Occipital lobe (tissue), 2 donors: ENCODE results near the gene MYO1A. TPM values are rescaled to one million over a fixed set of nuclear protein-coding genes. Genes with fewer than 3 reads are reported as not detected.
"Not testable (repeated sequence)": the region's sequence is repeated elsewhere in the genome, so short reads cannot be mapped to it uniquely, and the experiment has no call there.

Source experiments
- DNase-seq: peaks from one replicate; lab custom pipeline; 2025; lab: John Stamatoyannopoulos, UW
- total RNA-seq: library from RNA; depleted of rRNA; stranded (reverse); fragments of >200 nt; gene quantifications from one replicate; pipeline ENCODE4 v1.2.3, GENCODE V29; 2014

Gene MYO1A
- total RNA-seq, 1 donor from 2014 or later: not detected

- no peak for DNase-seq
Measured at GRCh38 chr12:57087691-57088353, 37.9 kb upstream of the MYO1A start.

- peak; percentile 56 for DNase-seq
Measured at GRCh38 chr12:57087010-57087690, 37.2 kb upstream of the MYO1A start.

DNA sequence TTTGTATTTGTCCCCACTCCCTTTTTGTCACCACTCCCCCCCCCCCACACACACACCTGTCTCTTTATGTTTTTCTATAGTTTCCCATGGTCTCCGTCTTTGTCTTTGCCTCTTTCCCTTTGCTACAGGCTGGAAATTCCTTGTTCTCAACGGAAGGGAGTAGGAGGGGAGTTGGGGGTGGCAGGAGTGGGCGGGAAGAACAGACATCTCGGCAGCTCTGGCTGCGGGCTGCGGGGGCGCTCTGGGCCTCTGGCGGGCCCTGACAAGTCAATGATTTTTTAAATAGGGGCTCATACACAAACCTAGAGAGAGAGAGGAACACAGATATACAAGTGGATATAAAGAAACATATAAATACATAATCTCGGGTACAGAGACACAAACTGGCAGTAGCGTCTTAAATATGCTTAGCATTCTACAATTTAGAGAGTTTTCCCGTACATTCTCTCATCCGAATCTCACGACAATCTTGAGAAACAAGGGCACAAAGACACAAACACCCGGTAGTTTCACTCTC, 36.6 kb upstream of the MYO1A start:
- DNase-seq: peak; percentile 40

GRCh38 chr12:57085999-57086492, 36.1 kb upstream of the MYO1A start:
- DNase-seq: no peak

DNA sequence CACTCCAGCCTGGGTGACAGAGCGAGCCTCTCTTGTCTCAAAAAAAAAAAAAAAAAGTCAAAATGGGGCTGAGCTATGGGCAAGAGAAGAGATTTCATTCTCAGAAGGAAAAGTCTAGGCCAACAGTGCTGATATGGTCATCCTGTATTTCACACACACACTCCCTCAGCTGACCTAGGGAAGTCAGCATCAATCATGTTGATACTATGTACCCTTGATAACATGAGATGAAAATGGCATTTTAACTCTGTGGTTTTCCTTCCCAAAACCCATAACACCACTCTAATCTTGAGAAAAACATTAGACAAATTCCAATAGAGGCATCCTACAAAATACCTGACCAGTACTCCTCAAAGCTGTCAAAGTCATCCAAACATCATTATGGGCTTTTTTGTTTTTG, 30.9 kb upstream of the MYO1A start:
- DNase-seq: no peak

- DNase-seq: no peak
Measured at GRCh38 chr12:57079821-57080220, 29.9 kb upstream of the MYO1A start.

DNA sequence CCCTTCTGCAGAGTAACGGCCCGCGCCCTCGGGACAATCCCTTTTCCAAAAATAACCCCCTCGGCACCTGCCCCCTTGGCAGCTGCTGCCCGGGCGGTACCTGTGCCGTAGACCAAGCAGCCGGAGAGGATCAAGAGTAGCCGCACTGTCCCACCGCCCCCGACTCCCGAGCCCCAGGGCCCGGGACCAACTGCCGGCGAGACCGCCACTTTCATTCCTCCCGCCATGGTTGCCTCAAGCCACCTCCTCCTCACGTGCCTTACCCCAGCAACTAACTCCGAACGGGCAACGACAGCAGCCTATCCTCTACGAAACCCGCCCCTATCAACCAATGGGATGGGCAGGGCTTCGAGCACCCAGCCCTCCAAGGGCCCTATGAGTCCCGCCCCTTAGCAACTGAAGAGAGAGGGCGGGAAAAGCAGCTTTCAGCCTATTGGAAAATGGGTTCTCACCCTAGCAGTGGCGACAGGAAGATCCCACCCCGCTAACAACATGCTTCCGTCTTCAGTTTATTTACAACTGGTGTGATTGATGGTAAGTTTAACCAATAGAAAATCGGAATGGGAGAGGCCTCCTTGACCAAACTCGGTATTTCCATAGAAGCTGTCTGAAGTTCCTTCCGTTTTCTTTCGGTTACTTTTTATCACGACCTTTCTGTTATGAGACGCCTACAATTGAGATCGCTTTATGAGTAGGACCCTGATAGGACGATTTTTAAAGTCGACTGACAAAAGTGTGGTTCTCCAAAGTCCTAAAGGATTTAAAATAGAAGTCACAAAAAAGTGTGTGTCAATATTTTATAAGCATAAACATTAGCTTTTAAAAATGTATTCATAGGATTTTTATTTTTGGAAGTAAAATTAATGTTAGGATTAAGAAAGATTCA, 28.8 kb upstream of the MYO1A start, which contains the start of gene NEMP1:
Gene NEMP1, minus strand, starts transcription at position 273 of the 886 bp plus-strand sequence. Its CDS starts 46 bp downstream, at position 227.
- peak; percentile 98 for DNase-seq

- DNase-seq: not testable (repeated sequence)
Measured at GRCh38 chr12:57073566-57074450, 23.9 kb upstream of the MYO1A start.

DNA sequence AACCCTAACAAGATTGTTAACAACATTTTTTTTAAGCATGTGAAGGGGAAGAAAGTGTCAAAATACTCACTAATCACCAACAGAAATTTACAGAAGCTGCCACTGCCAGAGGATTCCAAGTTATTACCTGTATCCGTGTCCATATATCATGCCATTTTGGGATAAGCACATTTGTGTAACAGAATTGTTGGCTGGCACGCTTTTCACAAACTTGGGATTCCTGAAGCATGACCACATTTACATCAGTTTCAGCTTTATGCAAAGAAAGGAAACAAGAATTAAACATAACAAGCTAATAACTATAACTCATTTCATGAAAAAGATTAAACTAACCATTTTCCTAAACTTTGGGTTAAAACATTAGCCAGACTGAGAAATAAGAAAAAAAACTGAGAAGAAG, 22.7 kb upstream of the MYO1A start:
- no peak for DNase-seq

GRCh38 chr12:57069523-57069922, 19.6 kb upstream of the MYO1A start:
- DNase-seq: peak; percentile 22

DNA sequence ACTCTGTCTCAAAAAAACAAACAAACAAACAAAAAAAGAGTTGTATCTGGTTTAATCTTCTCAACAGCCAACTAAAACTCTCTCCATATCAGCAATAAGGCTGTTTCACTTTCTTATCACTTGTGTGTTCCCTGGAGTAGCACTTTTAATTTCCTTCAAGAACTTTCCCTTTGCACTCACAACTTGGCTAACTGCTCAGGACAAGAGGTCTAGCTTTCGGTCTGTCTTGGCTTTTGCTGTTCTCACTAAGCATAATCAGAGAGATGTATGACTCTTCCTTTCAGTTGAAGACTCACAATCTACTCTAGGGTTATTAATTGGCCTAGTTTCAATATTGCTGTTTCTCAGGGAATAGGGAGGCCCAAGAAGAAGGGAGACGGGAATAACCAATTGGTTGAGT, 16.3 kb upstream of the MYO1A start:
- no peak for DNase-seq

- DNase-seq: no peak
Measured at GRCh38 chr12:57063991-57064685, 14.2 kb upstream of the MYO1A start.

- DNase-seq: no peak
Measured at GRCh38 chr12:57058454-57058853, 8.5 kb upstream of the MYO1A start.

DNA sequence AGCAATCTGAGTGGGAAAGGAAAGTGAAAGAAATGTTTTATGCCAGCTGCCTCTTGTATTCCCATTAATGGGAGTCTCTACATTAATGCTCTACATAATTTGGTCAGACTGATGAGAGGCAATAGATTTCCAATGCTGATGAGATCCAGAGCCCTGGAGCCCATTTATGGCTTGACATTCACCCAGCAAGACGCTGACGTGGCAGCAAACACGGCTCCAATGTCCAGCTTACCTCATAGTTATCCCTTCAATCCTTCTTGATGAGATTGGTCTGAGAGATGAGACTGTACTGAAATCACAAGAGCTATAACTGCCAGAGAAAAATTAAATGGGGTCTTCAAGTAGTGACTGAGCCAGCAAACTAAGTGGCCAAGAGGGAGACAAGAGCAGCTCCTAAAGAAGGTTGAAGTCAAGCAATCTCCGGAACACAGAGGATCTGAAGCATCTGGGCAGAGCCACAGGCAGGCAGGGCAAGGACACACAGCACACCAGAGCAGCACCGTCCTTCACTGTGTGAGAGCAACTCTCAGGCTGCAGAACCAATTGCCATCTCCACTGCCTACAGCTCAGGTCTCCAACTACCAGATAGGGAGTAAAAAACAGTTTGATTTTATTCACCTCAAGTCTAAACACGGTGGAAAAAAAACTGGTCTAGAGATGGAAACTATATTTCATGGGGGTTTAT, 7.3 kb upstream of the MYO1A start:
- no peak for DNase-seq

DNA sequence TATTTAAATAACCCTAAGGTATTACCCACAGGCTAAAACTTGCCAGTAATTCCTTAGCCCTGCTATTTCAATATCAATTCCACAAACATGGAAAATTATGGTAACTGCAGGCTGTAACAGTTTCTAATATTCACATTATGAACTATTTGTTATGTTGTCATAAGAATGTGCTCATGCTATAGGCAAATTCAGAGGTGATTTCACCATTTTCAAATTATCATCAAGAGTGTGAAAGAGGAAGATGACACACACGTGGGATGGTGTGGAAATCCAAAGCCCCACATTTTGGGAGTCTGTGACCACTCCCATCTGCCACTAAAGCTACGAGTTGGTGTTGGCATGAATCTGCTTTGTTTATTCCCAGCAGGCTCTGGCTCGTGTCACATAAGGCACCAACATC, 5.9 kb upstream of the MYO1A start:
- DNase-seq: no peak

DNA sequence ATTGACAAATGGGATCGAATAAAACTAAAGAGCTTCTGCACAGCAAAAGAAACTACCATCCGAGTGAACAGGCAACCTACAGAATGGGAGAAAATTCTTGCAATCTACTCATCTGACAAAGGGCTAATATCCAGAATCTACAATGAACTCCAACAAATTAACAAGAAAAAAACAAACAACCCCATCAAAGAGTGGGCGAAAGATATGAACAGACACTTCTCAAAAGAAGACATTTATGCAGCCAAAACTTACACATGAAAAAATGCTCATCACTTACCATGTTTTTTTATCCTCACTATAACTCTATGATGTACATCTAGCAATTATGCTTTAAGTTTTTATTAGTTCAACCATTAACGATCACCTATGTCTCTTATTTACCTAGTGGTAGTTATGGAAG, 4.0 kb upstream of the MYO1A start:
- not testable (repeated sequence) for DNase-seq

GRCh38 chr12:57053146-57053545, 3.2 kb upstream of the MYO1A start:
- not testable (repeated sequence) for DNase-seq

DNA sequence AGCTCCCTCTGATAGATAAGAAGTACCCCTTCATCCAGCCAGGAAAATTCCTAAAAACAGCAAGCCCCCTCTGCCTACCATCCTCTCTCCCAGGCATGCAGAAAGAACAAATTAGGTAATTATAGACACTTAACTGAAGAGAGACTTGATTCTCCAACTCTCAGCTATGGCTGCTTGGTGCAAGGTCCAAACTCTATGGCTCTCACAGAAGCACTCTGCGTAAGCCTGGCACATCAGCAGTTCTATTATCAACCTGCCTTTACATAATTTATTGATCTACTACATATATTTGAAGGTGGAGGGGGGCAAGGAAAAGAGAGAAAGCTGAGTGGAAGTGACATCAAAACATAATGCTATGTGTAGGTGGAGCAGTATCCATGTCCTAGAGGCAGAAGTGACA, 1.1 kb upstream of the MYO1A start:
- no peak for DNase-seq

- DNase-seq: no peak
Measured at GRCh38 chr12:57049119-57049446, 846 bp downstream of the MYO1A start.
